CD4-positive, alpha-beta T cell treated with Interferon gamma for 1 hour (primary cell): ENCODE measurements around the gene PITPNC1.

ENCODE experiments used
- DNase-seq: peaks from one replicate; pipeline ENCODE4 v3.0.0-alpha.2; 2020

The PITPNC1 gene

GRCh38 chr17:67435786-67436185, 58.7 kb downstream of the PITPNC1 start:
- peak; percentile 25 for DNase-seq

DNA sequence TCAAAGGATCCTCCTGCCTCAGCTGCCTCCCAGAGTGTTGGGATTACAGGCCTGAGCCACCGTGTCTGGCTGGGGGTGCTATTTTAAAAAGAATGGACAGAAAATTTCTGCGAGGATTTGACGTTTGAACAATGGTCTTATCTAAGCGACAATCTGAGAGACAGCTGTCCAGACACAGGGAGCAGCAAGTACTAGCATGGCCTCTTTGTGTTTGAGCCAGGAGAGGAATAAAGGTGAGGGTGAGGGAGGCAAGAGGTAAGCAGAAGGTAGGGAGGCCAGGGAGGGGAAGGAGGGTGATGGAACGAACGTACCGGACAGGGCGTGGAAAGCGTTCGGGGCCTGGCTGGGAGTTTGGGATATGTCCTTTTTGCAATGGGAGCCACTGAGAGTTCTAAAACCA, 59.2 kb downstream of the PITPNC1 start:
- DNase-seq = no peak

DNA sequence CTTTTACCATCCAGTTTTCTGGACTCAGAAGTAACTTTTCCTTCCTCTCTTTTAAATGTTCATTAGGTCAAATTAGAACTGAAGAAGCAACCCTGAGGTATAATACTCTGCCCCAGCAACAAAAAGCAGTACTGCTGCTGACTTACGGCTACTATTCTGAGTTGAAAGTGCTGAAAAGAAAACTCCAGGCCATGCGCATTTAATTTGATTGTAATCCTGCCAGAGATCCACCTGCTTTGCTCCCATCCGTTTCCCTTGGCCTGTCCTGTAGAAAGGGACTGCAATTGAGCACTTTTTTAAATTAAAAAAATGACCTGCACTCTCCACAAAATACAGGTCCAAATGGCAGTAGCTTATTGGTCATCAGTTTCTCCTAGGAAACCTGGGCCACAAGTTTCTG, 61.6 kb downstream of the PITPNC1 start:
- no peak for DNase-seq

GRCh38 chr17:67439269-67439668, 62.2 kb downstream of the PITPNC1 start:
- DNase-seq = no peak

DNA sequence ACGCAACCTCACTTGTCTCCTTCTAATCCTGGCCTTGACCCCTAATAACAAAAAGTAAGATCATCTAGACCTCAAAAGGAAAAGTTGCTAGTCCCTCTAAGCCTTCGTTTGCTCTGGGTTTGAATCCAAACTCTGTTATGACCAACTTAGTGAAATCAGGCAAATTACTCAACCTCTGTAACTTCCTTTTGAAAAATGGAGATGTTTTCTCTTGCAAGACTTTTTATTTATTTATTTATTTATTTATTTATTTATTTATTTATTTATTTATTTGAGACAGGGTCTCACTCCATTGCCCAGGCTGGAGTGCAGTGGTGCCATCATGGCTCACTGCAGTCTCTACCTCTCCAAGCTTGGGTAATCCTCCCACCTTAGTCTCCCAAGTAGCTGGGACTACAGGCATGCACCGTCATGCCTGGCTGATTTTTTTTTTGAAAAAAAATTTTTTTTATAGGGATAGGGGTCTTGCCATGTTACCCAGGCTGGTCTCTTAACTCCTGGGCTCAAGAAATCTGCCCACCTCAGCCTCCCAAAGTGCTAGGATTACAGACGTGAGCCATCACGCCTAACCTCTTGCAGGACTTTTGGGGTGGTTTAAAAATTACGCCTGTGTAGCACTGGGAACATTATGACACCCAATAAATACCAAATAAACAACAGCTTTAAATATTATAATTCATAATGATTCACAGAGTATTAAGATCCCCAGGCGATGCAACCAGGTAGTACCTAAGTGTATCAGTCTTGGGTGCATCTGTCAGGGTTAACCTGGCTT, 63.4 kb downstream of the PITPNC1 start:
- no peak for DNase-seq

DNA sequence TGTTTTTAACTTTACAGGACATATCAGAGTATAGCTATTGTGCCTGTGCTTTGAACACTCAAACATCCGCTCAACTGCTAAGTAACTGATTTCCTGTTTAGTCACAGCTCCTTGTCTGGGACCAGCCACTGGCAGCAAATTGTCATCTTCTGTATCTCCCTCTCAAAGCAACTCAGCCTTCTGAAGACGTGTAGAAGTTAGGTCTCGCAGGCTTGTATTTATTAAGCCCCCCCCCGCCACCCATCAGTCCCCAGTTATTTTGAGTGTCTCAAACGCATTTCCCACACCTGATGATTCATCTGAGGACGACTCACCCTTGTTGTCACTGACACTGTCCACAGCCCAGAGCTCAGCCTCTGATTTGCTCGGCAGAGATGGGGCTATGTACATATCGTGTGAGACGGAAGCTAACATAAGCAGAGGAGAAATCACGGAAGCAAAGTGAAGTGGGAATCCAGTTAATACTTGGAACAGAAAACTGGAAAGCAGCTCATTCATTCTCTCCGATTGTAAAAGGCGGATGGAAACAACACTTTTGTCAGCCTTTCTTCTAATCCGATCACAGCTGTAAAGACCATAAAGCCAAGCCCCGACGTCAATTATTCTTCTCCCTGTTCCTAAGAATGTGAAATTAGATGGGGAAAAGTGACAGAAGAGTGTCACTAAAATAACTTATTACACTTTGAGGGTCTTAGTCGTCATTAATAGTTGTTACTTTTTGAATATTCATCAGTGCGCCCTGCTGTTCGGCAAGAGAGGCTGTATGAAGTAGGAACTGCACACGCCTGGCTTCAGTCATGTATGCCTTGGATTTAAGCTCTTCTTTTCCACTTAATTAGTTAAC, 64.2 kb downstream of the PITPNC1 start:
- peak; percentile 84 for DNase-seq

DNA sequence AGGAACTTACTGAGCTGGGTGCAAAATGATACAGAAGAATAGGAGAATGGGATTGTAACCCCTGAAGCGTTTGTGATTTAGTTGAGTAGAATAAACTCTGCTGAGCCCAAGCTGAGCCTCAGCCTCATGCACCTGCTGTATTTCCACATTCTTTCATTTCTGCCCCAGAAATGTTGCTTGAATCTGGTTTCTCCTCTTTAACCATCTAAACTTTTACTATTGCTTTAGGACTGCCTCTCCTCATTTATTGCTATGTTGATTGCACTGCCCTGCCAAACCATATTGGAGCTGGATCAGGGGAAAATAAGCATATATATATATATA, 64.8 kb downstream of the PITPNC1 start:
- no peak for DNase-seq

DNA sequence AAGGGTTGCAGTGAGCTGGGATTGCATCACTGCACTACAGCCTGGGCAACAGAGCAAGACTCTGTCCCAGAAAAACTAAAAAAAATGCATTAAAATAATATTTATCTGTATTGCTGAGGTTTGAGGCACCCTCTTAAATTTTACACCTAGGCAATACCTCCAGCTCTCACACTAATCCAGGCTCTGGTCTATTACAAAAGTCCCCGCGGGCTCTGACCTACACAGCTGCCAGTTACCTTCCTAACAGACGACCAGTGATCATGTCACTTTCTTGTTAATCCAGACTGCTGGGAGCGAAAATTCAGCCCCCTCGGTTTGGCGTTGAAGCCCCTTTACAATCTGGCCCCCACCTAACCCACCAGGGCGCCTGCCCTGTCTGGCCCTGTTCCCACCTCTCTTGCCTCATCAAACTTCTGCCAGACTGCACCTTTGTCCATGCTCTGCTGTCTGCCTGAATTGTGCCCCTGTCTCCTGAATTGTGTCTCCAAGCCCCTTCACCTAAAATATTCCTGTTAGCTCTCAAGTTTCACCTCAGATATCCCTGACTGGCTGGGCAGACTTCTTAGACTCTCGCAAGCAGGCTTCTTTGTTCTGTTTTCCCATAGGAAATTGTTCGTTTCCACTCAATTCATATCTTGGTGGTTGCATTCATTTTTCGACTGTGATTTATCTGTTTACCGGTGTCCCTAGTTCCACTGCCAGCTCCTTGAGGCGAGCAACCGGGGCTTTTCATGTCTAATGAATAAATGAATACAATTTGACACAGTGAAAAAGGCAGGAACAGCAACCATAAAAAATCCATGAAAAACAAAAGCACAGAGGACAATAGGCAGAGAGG, 65.9 kb downstream of the PITPNC1 start:
- DNase-seq = no peak

GRCh38 chr17:67443931-67444595, 67.0 kb downstream of the PITPNC1 start:
- no peak for DNase-seq

- no peak for DNase-seq
These were observed 71.4 kb downstream of the PITPNC1 start for GRCh38 chr17:67448449-67448848.

GRCh38 chr17:67449065-67449464, 72.0 kb downstream of the PITPNC1 start:
- DNase-seq = no peak

DNA sequence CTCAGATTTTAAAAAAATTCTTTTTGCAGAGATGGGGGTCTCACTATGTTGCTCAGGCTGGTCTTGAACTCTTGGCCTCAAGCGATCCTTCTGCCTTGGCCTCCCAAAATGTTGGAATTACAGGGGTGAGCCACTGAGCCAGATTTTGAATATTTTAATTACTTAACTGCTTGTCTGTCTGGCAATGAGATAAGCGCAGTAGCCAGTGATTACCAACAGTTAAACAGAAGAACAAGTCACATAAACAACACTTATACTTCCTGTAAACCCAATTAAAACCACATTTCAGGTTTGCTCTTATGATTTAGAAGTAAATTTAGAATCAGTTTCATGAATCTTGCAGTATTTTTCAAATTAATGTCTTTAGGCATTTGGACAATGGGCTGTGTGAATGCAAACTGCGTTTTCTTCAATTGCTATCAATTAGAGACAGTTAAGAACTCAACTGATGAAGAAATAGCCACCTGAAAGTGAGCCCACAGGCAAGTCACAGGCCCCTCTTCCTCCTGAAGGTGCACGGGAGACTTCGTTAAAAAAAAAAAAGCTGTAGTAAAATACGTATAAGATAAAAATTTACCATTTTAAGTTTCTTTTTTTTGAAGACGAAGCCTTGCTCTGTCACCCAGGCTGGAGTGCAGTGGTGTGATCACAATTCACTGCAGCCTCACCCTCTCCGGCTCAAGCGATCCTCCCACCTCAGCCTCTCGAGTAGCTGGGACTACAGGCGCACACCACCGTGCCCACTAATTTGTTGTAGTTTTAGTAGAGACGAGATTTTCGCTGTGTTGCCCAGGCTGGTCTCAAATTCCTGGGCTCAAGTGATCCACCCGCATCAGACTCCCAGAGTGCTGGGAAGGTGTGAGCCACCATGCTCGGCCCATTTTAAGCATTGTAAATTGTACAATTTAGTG, 73.0 kb downstream of the PITPNC1 start:
- no peak for DNase-seq

DNA sequence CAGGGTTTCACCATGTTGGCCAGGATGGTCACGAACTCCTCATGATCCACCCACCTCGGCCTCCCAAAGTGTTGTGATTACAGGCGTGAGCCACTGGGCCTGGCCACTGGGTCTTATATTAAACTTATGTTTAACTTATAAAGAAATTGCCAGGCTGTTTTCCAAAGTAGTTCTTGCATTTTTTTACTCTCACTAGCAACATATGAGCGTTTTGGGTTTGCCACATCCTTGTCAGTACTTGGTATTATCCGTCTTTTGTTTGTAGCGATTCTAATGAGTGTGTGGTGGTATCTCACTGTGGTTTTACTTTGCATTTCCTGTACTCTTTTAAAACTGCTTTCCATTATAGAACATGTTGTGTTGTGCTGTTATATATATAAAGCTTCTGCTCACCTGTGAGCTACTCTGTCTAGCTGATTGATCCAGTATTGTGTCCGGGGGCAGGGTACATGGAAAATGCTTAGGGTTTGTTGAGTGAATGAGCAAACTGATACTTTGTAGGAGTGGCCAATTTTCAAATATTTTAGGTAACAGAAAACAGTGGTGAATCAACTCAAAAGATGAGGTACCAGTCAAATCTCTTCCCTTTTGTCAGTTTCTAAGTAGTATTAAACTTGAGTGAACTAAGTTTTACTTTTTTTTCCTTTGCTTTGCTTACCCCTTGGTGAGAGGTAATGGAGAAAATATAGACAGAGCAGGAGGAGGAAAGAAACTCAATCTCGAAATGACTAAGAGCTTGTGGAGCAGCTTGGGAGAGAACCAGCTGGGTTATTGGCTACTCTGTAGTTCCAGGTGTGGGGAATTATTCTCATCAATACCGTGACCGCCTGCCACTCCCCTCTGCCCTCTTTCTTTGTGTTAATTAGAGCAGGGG, 75.8 kb downstream of the PITPNC1 start:
- DNase-seq = no peak

DNA sequence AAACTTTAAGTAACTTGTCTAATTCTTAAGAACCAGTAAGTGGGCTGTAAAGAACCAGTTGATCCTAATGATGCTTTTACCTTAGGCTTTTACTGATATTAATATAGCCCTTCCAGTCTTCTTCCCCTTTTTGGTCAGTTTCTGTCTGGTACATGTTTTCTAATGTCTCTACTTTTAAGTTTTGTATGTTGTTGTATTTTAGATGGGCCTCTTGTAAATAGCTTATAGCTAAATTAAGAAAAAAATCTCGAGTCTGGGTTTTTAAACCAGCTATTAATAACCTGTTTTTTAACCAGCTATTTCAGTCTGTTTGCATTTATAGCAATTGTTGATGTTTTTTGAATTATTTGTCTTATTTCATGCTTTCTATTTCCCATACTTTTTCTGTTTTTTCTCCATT, 79.0 kb downstream of the PITPNC1 start:
- no peak for DNase-seq

- no peak for DNase-seq
These were observed 79.8 kb downstream of the PITPNC1 start for GRCh38 chr17:67456889-67457288.

DNA sequence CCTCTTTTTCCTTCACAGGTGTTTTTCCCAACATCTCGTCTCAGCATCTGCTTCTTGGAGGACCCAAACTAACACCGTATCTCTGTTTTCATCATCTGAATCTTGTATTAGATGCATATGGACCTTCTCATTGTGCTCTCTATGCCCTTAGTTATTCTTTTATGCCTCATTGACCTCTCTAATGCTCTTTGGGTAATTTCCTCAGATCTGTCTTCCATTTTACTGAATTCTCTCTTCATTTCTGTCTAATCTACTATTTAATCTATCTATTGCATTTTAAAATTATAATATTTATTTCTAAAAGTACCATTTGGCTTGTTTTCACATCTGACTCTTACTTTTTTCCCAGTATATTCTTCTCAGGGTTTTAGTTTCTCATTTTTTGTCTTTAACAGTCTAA, 81.1 kb downstream of the PITPNC1 start:
- no peak for DNase-seq

DNA sequence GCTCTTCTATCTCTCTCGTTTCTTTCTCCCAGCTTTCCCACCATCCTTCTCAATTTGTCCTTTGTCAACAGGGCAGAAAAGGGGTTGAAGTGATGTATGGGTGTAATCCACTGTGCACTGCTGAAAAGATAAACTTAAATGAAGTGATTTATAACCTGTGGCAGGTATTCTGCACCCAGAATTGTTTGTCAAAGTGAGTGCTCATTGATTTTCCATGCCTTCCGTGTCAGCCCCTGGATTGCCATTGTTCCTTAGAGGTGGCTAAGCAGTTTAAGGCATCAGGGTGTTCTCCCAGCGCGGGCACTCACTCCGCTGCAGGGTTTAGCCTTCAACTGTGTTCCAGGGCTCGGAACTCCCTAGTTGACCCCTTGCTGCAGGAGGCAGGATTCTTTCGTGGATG, 82.9 kb downstream of the PITPNC1 start:
- DNase-seq = no peak

DNA sequence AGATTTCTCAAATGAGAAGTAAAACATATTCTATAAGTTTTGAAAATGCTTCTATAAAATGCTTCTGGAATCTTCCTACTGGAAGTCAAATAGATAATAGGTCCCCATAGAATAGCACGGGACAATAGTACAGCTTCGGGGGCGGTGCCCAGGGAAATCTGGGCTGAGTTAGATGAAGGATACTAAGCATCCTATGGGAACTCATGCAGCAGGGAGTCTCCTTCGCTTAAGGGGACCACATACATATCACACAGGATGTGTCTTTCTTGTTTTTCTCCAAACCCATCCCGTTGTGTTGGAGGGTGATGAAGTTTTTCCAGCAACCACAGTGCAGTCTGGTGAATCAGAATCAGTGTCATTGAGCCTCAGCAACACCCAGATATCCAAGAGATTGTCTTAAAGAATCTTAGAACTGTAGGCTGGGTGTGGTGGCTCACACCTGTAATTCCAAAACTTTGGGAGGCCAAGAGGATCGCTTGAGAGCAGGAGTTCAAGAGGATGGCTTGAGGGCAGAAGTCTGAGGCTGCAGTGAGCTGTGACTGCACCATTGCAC, 84.2 kb downstream of the PITPNC1 start:
- no peak for DNase-seq

GRCh38 chr17:67461876-67462275, 84.8 kb downstream of the PITPNC1 start:
- no peak for DNase-seq

DNA sequence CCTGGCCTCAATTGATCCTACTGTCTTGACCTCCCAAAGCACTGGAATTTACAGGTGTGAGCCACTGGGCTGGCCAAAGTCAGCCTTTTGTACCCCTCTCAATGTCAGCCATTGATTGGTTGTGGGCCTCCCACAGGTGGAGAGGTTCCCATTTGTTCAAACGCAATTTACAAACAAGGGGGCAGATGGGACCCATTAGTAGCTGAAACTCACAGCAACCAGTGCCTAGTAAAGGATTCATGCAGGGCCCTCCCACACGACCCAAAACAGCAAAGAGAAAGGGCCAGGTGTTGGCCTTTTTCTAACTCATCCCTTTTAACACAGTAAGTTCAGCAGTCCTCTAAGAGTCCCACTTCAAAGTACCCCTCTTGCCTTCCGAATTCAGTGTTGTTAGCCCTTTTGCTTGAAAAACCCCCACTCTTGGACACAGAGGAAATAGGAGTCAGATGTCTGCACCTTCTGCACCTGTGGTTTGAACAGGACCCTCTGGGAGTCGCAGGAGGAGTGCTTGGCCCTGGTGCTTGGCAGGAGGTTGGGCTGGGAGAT, 89.2 kb downstream of the PITPNC1 start:
- no peak for DNase-seq
